Heart right ventricle (tissue), 16 donors: ENCODE data around the gene ANO3. TPM values are rescaled to one million over a fixed set of nuclear protein-coding genes. Genes with fewer than 3 reads are reported as not detected.

ENCODE experiments used
- ATAC-seq, 8 donors: fragments of 200-7000 bp; cut with Tn5 transposase; one replicate each; pipeline ENCODE4 v1.9.1; 2020; ENCODE audit warnings: mild to moderate bottlenecking in 8 of 8, moderate library complexity in 8 of 8, moderate number of reproducible peaks in 1 of 8
- DNase-seq, 2 donors: peaks; one replicate each; pipeline ENCODE4 v3.0.0-alpha.2; 2020
- H3K27ac ChIP-seq, 10 donors: fragments of 200-600 bp; sonication (generic) in 2 of 10; one replicate each; pipeline versions ENCODE4 v1.5.0 to v1.8.0; 2020 to 2022; ENCODE audit warnings: mild to moderate bottlenecking in 3 of 10
- H3K27me3 ChIP-seq, 7 donors: fragments of 200-600 bp; one replicate each; pipeline ENCODE4 v1.8.0; 2021 to 2022; ENCODE audit warnings: mild to moderate bottlenecking in 2 of 7
- H3K36me3 ChIP-seq, 9 donors: fragments of 200-600 bp; sonication (generic) in 1 of 9; one replicate each; pipeline versions ENCODE4 v1.5.0 to v1.8.0; 2020 to 2022; ENCODE audit warnings: mild to moderate bottlenecking in 2 of 9
- H3K4me1 ChIP-seq, 9 donors: fragments of 200-600 bp; sonication (generic) in 1 of 9; one replicate each; pipeline versions ENCODE4 v1.5.0 to v1.8.0; 2020 to 2022; ENCODE audit warnings: mild to moderate bottlenecking in 4 of 9
- H3K4me3 ChIP-seq, 10 donors: fragments of 200-600 bp; sonication (generic) in 2 of 10; one replicate each; pipeline versions ENCODE4 v1.5.0 to v1.8.0; 2020 to 2022; ENCODE audit warnings: mild to moderate bottlenecking in 7 of 10, moderate library complexity in 2 of 10
- H3K9me3 ChIP-seq, 11 donors: fragments of 200-600 bp in 10 of 11; sonication (generic) in 2 of 11; one replicate each; pipeline versions ENCODE4 v1.5.0 to v1.8.0; 2013 to 2022; ENCODE audit warnings: mild to moderate bottlenecking in 2 of 11, control low read depth in 1 of 11, moderate library complexity in 1 of 11
- WGBS, 2 donors: extraction: QIAGEN DNeasy Blood & Tissue Kit; methylation state at CpG; one replicate each; pipeline ENCODE4 v1.1.7; 2013; ENCODE audit warnings: inconsistent platforms in 1 of 2; 5-methylcytosine and 5-hydroxymethylcytosine counted together
- intact Hi-C, 10 donors: fragments of 100-400 bp; cut with DNase I; formaldehyde crosslinking; loops; one replicate each; pipeline versions ENCODE4 v1.11.1 to v1.14.2; 2022
- polyA plus RNA-seq, 2 donors: library from polyadenylated mRNA; stranded (reverse); fragments of 200-250 nt; gene quantifications; one replicate each; pipeline ENCODE4 v1.2.3, GENCODE V29; 2013
- total RNA-seq, 10 donors: library from RNA; stranded (reverse); fragmentation: NEBNext Ultra II Directional in 3 of 10; extraction: Animal tissue kit (Norgen Biotek cat#: 25700) in 3 of 10; gene quantifications; one replicate each; pipeline versions ENCODE4 v1.2.1 to v1.2.4, GENCODE V29; 2021 to 2023
- TF ChIP-seq, protein P1 (sequence below), 9 donors: fragments of 200-600 bp; sonication (generic) in 2 of 9; IDR thresholded peaks; one replicate each; pipeline versions ENCODE4 v1.5.0 to v1.8.0; 2021 to 2022; ENCODE audit warnings: antibody characterized with exemption in 9 of 9, mild to moderate bottlenecking in 5 of 9, moderate library complexity in 1 of 9
- donor health status: Arrhythmogenic right ventricular cardiomyopathy.
- donor health status: ischemic (EF 13 %, LVEDD 7.1; RV severe dilation, severe dysfunction).
- donor health status: healthy with polysubstance abuse.
- donor health status: DM: no; HTN: yes; CAD: no.
- donor health status: DM: no; HTN: no; CAD: no.
- donor health status: ischemic (EF 25% LVEDD 6.9; RV normal size, moderate dysfunction).
- donor health status: ischemic (EF 25% LVEDD 5.7; RV mildly dilated, moderate dysfunction).
- donor health status: healthy.
- donor health status: DM: yes; HTN: yes; CAD: no.
- donor health status: Ischemic cardiomyopathy.
- donor health status: ischemic (EF 35%, LVEDD 5.7; RV mildly dilated, moderate dysfunction).
- donor health status: nonischemic (EF 11% LVEDD 7.7; RV severe dilation, severe dysfunction).
- donor health status: DM: yes; HTN: yes; CAD: no.
- donor health status: PGD.
- donor health status: ischemic (EF 29% LVEDD 5.4; RV normal size, mild dysfunction).
- donor health status: nonischemic (EF 23%, LVEDD 6.1; RV moderate dilation, normal function).

ANO3 gene
- total and polyA plus RNA-seq, 12 donors = 0.01 to 0.30 (median 0.07) TPM; not detected in 5

DNA sequence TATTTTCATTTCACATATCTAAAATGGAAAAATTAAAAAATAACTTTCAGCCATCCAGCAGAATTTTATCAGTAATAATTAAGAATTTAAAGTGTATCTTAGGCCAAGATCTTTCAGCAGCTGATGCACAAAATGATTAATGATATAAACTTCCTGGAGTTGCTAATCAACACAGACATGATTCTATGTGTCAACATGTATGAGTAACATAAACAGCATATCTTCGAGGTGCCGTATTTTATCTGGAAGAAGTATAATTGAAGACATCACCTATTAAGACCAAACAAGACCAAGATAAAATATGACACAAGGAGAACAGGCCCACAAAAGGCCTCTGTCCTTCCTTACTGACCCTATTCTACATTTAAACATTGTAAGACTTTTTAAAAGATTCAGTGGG lies 344.7 kb downstream of the ANO3 start:
- Histone ChIP-seq H3K4me3 (no peak overlapping the region), H3K27me3 (no peaks in the 10 kb centered on the region), H3K36me3 (no peaks in the 10 kb centered on the region), H3K4me1 (no peaks in the 10 kb centered on the region), H3K27ac (no peak overlapping the region), H3K9me3 (no peaks in the 10 kb centered on the region)
- DNase-seq = no peak
- intact Hi-C loops = no loop called here
- 64 to 72% methylated on average over 2 of the region's 2 CpGs for WGBS, 2 donors
- ATAC-seq = no peak
- TF ChIP-seq, protein P1, sequence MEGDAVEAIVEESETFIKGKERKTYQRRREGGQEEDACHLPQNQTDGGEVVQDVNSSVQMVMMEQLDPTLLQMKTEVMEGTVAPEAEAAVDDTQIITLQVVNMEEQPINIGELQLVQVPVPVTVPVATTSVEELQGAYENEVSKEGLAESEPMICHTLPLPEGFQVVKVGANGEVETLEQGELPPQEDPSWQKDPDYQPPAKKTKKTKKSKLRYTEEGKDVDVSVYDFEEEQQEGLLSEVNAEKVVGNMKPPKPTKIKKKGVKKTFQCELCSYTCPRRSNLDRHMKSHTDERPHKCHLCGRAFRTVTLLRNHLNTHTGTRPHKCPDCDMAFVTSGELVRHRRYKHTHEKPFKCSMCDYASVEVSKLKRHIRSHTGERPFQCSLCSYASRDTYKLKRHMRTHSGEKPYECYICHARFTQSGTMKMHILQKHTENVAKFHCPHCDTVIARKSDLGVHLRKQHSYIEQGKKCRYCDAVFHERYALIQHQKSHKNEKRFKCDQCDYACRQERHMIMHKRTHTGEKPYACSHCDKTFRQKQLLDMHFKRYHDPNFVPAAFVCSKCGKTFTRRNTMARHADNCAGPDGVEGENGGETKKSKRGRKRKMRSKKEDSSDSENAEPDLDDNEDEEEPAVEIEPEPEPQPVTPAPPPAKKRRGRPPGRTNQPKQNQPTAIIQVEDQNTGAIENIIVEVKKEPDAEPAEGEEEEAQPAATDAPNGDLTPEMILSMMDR (IDR thresholded peaks at IDR 0.05) = no peak

DNA sequence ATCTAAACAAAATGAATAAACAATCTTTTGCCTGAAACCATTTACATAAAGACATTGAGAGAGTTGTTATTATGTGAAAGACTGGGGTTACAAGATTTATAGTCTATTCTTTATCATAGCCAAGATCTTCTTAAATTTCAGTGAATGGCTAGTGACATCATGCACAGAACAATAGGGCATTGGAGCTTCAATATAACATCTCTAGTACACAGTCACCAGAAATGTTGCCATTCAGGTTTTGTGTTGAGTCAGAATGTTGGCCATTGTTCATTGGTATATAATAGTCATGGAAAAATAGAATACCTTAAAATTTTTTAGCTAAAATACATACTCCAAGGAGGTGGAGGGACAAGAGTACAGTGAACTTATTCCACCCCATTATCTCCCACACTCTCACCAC lies 345.6 kb downstream of the ANO3 start:
- ATAC-seq (no peak), DNase-seq (no peak)
- H3K27me3 ChIP-seq = no peaks in the 10 kb centered on the region
- TF ChIP-seq, protein P1 (IDR thresholded peaks at IDR 0.05) = no peak
- no peaks in the 10 kb centered on the region for H3K4me1 ChIP-seq
- no peaks in the 10 kb centered on the region for H3K36me3 ChIP-seq
- intact Hi-C loops = no loop called here
- no peak overlapping the region for H3K4me3 ChIP-seq
- no peaks in the 10 kb centered on the region for H3K9me3 ChIP-seq
- no peak overlapping the region for H3K27ac ChIP-seq

DNA sequence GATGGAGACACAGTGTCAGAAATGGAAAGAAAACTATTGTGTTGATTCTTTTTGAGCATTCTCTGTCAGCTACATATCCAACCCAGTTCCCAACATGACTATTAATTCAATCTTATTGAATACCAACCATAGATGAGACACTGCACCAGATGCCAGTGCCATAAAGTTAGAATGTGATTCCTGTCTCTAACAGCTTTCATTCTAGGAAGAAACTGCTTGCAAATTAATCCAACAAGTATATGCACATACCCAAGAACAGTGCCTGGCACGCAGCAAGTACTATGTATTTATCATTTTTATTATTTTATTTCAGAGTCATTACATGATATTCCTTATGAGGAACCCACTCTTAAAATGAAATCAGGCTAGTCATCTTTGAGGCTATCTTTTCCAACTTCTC lies 355.4 kb downstream of the ANO3 start:
- ATAC-seq (no peak), DNase-seq (no peak)
- Histone ChIP-seq H3K27ac (no peak overlapping the region), H3K9me3 (no peaks in the 10 kb centered on the region), H3K4me1 (no peaks in the 10 kb centered on the region), H3K4me3 (no peak overlapping the region), H3K36me3 (no peaks in the 10 kb centered on the region), H3K27me3 (no peaks in the 10 kb centered on the region)
- WGBS, 2 donors = 88 to 93% methylated on average over 1 of the region's 1 CpG
- intact Hi-C loops = no loop called here
- TF ChIP-seq, protein P1 (IDR thresholded peaks at IDR 0.05) = no peak

DNA sequence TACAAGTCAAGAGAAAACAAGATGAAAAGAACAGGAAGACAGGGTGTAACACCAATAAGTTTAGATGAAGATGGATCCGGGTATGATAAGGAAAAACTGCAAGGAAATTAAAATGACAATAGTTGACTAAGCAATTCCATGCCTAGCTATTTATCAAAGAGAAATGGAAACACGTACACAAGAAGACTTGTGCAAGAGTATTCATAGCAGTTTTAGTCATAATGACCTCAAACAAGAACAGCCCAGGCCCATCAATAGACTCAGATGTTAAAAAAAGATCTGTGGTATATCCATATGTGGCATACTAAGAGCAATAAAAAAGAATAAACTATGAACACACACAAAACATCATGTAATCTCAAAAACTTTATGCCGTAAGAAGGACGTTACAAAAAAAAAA lies 356.8 kb downstream of the ANO3 start:
- no peaks in the 10 kb centered on the region for H3K9me3 ChIP-seq
- intact Hi-C loops = no loop called here
- TF ChIP-seq, protein P1 (IDR thresholded peaks at IDR 0.05) = no peak
- DNase-seq (no peak), ATAC-seq (no peak)
- H3K27ac ChIP-seq = no peak overlapping the region
- H3K36me3 ChIP-seq = no peaks in the 10 kb centered on the region
- 81 to 93% methylated on average over 4 of the region's 4 CpGs for WGBS, 2 donors
- no peaks in the 10 kb centered on the region for H3K4me1 ChIP-seq
- H3K27me3 ChIP-seq = no peaks in the 10 kb centered on the region
- no peak overlapping the region for H3K4me3 ChIP-seq

DNA sequence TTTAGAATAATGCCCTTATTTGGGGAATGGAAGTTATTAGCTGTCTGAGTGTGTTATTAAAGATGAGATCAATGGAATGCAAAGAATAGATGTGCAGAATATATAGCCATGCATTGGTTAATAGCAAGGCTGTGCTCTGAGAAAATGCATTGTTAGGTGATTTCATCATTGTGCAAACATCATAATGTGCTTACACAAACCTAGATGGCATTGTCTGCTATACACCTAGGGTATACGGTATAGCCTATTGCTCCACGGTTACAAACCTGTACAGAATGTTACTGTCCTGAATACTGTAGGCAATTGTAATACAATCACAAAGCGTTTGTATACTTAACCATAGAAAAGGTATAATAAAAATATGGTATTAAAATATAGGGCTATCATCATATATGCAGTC lies 364.4 kb downstream of the ANO3 start:
- intact Hi-C loops = no loop called here
- Histone ChIP-seq H3K4me3 (no peak overlapping the region), H3K27me3 (no peaks in the 10 kb centered on the region), H3K36me3 (no peaks in the 10 kb centered on the region), H3K9me3 (no peaks in the 10 kb centered on the region), H3K4me1 (no peaks in the 10 kb centered on the region), H3K27ac (no peak overlapping the region)
- ATAC-seq (no peak), DNase-seq (no peak)
- WGBS, 2 donors = 84 to 89% methylated on average over 3 of the region's 3 CpGs
- TF ChIP-seq, protein P1 (IDR thresholded peaks at IDR 0.05) = no peak
